ENCODE measurements around the gene IDH3G. TPM values are rescaled to one million over a fixed set of nuclear protein-coding genes. Genes with fewer than 3 reads are reported as not detected.

Gene IDH3G
- total RNA-seq, 1 experiment from 2014 or later = 43.2 TPM

DNA sequence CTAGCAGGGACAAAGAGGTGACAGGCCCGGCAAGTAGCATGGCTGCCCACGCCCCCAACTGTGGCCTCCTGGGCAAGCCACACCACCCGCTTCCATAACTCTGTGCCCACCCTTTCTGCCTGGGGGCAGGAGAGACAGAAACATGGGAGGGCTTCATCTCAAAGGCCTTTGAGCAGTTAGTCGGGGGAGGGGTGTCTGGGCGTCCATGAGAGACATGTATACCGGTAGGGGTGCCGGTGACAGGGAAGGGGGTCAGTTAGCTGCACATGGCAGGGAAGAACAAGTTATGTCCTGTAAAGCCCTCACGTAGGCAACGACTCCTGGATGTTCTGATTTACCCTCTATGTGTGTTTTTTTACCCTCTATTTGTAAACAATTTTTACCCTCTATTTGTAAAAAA lies 26.9 kb upstream of the IDH3G start:
- H2AFZ ChIP-seq (ENCODE audit: low read length) = no peak overlapping the region
- H2AK5ac ChIP-seq (ENCODE audit: insufficient read length, low read length) = no peak overlapping the region
- H3K79me2 ChIP-seq (ENCODE audit: insufficient read depth, low read length) = peaks cover 46% of the 10 kb centered on the region; the same call in 1 of the 2 replicates
- H4K91ac ChIP-seq (ENCODE audit: insufficient read length, low read depth, low read length) = no peak overlapping the region
- H3K27ac ChIP-seq (ENCODE audit: insufficient read length, low read depth, low read length) = no peak overlapping the region
- Mint-ChIP-seq H3K27me3 (ENCODE audit: low read depth) (no peaks in the 10 kb centered on the region), H3K9me3 (peaks cover 70 to 74% of the 10 kb centered on the region in 2 experiments), H3K4me3 (peak overlapping the region in 1 of 2 experiments; percentile 35; a peak in 1 of 5 replicates), H3K36me3 (ENCODE audit: insufficient read depth in 1 of 3, low read depth in 3 of 3) (peaks cover 4 to 24% (median 17%) of the 10 kb centered on the region in 3 experiments; a peak in 6 of 7 replicates), H3K27ac (no peak overlapping the region), H3K4me1 (peaks cover 32 to 35% of the 10 kb centered on the region in 2 experiments)
- no peaks in the 10 kb centered on the region for H3K27me3 ChIP-seq (ENCODE audit: insufficient read depth, low read length)
- H3K4me2 ChIP-seq (ENCODE audit: insufficient read depth, insufficient read length, low read length) = no peak overlapping the region
- H3T11ph ChIP-seq (ENCODE audit: low read length) = no peak overlapping the region
- H3K56ac ChIP-seq (ENCODE audit: insufficient read length, low read depth, low read length) = no peak overlapping the region
- no peaks in the 10 kb centered on the region for H3K23me2 ChIP-seq (ENCODE audit: insufficient read length, low read depth, low read length, poor library complexity, severe bottlenecking)
- peaks cover 11% of the 10 kb centered on the region for H3K9me3 ChIP-seq (ENCODE audit: control insufficient read depth, low read depth, low read length)
- H3K23ac ChIP-seq (ENCODE audit: insufficient read length, low read depth, low read length) = no peak overlapping the region
- DNase-seq = no peak
- TF ChIP-seq, protein P1, sequence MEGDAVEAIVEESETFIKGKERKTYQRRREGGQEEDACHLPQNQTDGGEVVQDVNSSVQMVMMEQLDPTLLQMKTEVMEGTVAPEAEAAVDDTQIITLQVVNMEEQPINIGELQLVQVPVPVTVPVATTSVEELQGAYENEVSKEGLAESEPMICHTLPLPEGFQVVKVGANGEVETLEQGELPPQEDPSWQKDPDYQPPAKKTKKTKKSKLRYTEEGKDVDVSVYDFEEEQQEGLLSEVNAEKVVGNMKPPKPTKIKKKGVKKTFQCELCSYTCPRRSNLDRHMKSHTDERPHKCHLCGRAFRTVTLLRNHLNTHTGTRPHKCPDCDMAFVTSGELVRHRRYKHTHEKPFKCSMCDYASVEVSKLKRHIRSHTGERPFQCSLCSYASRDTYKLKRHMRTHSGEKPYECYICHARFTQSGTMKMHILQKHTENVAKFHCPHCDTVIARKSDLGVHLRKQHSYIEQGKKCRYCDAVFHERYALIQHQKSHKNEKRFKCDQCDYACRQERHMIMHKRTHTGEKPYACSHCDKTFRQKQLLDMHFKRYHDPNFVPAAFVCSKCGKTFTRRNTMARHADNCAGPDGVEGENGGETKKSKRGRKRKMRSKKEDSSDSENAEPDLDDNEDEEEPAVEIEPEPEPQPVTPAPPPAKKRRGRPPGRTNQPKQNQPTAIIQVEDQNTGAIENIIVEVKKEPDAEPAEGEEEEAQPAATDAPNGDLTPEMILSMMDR (conservative IDR thresholded peaks at IDR 0.05) = no peak
- H2BK15ac ChIP-seq (ENCODE audit: low read depth, low read length) = no peak overlapping the region
- no peaks in the 10 kb centered on the region for H3K79me1 ChIP-seq (ENCODE audit: insufficient read depth, low read depth, low read length, poor library complexity, severe bottlenecking)
- H2BK5ac ChIP-seq (ENCODE audit: insufficient read length, low read length) = no peak overlapping the region
- no peak overlapping the region for H3K9ac ChIP-seq (ENCODE audit: extremely low read depth, insufficient read length, low read length)
- H3K14ac ChIP-seq (ENCODE audit: insufficient read depth, low read length) = no peak overlapping the region
- H2BK120ac ChIP-seq (ENCODE audit: low read depth, low read length, poor library complexity, severe bottlenecking) = no peak overlapping the region
- H4K20me1 ChIP-seq (ENCODE audit: control insufficient read depth, insufficient read depth, insufficient read length) = no peaks in the 10 kb centered on the region
- H3K18ac ChIP-seq (ENCODE audit: insufficient read length, low read depth, low read length) = no peak overlapping the region
- H4K8ac ChIP-seq (replicated peaks; ENCODE audit: insufficient read length, low read depth, low read length) = no peak overlapping the region
- peaks cover 3% of the 10 kb centered on the region; the same call in 1 of the 2 replicates for H3K4me1 ChIP-seq (ENCODE audit: insufficient read depth, low read length)
- no peak overlapping the region for H3K4ac ChIP-seq (ENCODE audit: low read depth, low read length)
- no peak overlapping the region for H4K5ac ChIP-seq (ENCODE audit: insufficient read length, low read depth, low read length)
- no peak overlapping the region for H2BK20ac ChIP-seq (ENCODE audit: low read depth, low read length, poor library complexity, severe bottlenecking)
- H2BK12ac ChIP-seq (ENCODE audit: insufficient read length, low read depth, low read length) = no peak overlapping the region
- WGBS (ENCODE audit: extremely low coverage, insufficient read length, low lambda C conversion rate) = no CpG with 5 or more reads among the region's 9 CpGs

Measured in H9 (cell line).